GM23248 (cell line): ENCODE results near the gene NOP10.
"Not testable (repeated sequence)": the region's sequence is repeated elsewhere in the genome, so short reads cannot be mapped to it uniquely, and the experiment has no call there.

Experiments
- EZH2 ChIP-seq: fragments of 200-600 bp; sonication (generic); IDR thresholded peaks from 2 replicates; pipeline ENCODE4 v1.6.1; 2018; ENCODE audit warnings: antibody characterized with exemption, mild to moderate bottlenecking; ENCODE audit not compliant: insufficient read depth, poor library complexity, severe bottlenecking
- EZH2phosphoT487 ChIP-seq: fragments of 200-600 bp; sonication (generic); IDR thresholded peaks from 2 replicates; pipeline ENCODE4 v1.6.1; 2018; ENCODE audit warnings: antibody characterized with exemption, moderate library complexity, mild to moderate bottlenecking, low read depth; ENCODE audit not compliant: insufficient read depth

DNA sequence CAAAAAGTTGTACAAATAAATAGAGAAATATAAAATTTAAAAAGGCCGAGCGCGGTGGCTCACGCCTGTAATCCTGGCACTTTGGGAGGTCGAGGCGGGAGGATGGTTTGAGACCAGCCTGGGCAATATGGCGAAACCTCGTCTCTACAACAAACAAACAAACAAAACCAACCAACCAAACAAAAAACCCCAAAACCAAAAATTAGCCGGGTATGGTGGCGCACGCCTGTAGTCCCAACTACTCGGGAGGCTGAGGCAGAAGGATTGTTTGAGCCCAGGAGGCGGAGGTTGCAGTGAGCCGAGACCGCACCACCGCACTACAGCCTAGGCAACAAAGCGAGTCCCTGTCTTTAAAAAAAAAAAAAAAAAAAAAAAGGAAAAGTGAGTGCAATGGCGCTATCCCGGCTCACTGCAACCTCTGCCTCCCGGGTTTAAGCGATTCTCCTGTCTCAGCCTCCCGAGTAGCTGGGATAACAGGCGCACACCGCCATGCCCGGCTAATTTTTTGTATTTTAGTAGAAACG, 661 bp downstream of the NOP10 start:
- TF ChIP-seq EZH2, EZH2phosphoT487: not testable (repeated sequence)
